Measurements from ENCODE around the gene C14orf119. TPM values are rescaled to one million over a fixed set of nuclear protein-coding genes. Genes with fewer than 3 reads are reported as not detected.

The C14orf119 gene
- total RNA-seq, 1 experiment from 2014 or later: 39.6 TPM

DNA sequence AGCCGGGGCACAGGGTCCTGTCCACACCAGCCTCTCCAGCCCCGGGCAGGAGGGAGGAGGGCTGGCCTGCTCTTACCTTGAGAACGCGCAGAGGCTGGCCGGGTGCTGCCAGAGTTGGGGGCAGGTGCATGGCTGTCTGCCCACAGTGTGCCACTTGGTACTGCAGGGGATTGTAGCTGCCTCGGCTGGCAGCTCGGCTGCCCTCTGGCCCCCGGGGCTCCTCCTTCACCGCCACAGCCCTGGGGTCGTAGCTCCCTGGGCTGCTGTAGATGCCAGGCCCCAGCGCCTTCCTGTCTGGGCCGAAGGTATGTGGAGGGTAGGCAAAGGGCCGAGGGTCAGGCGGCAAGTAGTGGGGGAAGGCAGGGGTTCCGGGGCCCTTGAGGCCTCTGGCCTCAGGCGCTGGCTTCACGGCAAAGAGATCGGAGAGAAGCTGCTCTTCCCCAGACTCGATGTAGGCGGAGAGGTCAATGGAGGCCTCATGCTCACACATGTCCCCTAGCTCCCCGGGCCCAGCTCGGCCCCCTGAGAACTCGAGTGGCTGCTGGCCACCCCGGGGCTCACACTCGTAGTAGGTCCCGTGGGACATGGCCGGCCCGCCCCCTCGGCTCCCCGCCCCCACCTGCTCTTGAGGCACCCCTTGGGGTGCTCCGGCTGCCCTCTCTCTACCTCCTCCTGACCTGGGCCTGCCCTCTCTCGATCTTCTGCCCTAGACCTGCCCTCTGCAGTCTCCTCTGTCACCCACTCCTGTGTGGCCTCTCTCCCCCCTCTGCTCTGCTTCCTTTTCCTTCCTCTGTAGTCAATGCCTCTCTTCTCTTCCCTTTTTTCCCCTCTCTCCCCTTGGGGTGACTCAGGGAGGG lies 23.4 kb downstream of the C14orf119 start, which contains the start of gene CEBPE:
CEBPE (minus strand) TSS at position 750 of the 857 bp plus-strand sequence; CDS start at position 586, 164 bp downstream.
- DNase-seq (ENCODE audit: low read depth, low spot score) (no peak), ATAC-seq (no peak)
- TF ChIP-seq POLR2AphosphoS5 (IDR thresholded peaks at IDR 0.05; ENCODE audit: low read depth, low read length) (no peak), SIN3A (IDR thresholded peaks at IDR 0.05; ENCODE audit: borderline replicate concordance, insufficient read depth, low read depth, low read length) (no peak), TCF7L2 (IDR thresholded peaks at IDR 0.05; ENCODE audit: low read depth, low read length) (no peak)
- TF ChIP-seq, protein P1, sequence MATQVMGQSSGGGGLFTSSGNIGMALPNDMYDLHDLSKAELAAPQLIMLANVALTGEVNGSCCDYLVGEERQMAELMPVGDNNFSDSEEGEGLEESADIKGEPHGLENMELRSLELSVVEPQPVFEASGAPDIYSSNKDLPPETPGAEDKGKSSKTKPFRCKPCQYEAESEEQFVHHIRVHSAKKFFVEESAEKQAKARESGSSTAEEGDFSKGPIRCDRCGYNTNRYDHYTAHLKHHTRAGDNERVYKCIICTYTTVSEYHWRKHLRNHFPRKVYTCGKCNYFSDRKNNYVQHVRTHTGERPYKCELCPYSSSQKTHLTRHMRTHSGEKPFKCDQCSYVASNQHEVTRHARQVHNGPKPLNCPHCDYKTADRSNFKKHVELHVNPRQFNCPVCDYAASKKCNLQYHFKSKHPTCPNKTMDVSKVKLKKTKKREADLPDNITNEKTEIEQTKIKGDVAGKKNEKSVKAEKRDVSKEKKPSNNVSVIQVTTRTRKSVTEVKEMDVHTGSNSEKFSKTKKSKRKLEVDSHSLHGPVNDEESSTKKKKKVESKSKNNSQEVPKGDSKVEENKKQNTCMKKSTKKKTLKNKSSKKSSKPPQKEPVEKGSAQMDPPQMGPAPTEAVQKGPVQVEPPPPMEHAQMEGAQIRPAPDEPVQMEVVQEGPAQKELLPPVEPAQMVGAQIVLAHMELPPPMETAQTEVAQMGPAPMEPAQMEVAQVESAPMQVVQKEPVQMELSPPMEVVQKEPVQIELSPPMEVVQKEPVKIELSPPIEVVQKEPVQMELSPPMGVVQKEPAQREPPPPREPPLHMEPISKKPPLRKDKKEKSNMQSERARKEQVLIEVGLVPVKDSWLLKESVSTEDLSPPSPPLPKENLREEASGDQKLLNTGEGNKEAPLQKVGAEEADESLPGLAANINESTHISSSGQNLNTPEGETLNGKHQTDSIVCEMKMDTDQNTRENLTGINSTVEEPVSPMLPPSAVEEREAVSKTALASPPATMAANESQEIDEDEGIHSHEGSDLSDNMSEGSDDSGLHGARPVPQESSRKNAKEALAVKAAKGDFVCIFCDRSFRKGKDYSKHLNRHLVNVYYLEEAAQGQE (IDR thresholded peaks at IDR 0.05; ENCODE audit: insufficient read depth in 1 of 2, low read depth in 2 of 2, low read length in 1 of 2): no peak
- TF ChIP-seq, protein P2, sequence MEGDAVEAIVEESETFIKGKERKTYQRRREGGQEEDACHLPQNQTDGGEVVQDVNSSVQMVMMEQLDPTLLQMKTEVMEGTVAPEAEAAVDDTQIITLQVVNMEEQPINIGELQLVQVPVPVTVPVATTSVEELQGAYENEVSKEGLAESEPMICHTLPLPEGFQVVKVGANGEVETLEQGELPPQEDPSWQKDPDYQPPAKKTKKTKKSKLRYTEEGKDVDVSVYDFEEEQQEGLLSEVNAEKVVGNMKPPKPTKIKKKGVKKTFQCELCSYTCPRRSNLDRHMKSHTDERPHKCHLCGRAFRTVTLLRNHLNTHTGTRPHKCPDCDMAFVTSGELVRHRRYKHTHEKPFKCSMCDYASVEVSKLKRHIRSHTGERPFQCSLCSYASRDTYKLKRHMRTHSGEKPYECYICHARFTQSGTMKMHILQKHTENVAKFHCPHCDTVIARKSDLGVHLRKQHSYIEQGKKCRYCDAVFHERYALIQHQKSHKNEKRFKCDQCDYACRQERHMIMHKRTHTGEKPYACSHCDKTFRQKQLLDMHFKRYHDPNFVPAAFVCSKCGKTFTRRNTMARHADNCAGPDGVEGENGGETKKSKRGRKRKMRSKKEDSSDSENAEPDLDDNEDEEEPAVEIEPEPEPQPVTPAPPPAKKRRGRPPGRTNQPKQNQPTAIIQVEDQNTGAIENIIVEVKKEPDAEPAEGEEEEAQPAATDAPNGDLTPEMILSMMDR (IDR thresholded peaks at IDR 0.05): no peak
- ChIA-PET CTCF (interaction anchor here (3.2 kb wide), 1 partner anchor 68 kb away, joined by 30 read pairs; no protein-coding TSS in a partner anchor), POLR2A (no interaction called here)
- no peaks in the 10 kb centered on the region for H3K36me3 ChIP-seq (ENCODE audit: control insufficient read depth, insufficient read depth, low read length)
- no TSS peak for BruUV-seq (replicated peaks)
- no peak within 1 kb of the TSS for H3K4me3 ChIP-seq (ENCODE audit: low read depth in 2 of 2, low read length in 2 of 2)
- no peak within 1 kb of the TSS for H3K27ac ChIP-seq (ENCODE audit: low read length)
- in situ Hi-C loops (cut with HindIII; ENCODE audit: low pct_unique_long_range_greater_than_20kb, low sequenced_read_pairs) (no loop called here), intact Hi-C loops (cut with micrococcal nuclease; ENCODE audit: unreplicated experiment) (no loop called here)
- no peaks in the 10 kb centered on the region for H3K4me1 ChIP-seq (ENCODE audit: control insufficient read depth, insufficient read depth, low read length)
- H3K27me3 ChIP-seq (ENCODE audit: control insufficient read depth, insufficient read depth, low read length): no peaks in the 10 kb centered on the region
- H3K9me3 ChIP-seq (ENCODE audit: control insufficient read depth, insufficient read depth, low read depth, low read length): no peaks in the 10 kb centered on the region

DNA sequence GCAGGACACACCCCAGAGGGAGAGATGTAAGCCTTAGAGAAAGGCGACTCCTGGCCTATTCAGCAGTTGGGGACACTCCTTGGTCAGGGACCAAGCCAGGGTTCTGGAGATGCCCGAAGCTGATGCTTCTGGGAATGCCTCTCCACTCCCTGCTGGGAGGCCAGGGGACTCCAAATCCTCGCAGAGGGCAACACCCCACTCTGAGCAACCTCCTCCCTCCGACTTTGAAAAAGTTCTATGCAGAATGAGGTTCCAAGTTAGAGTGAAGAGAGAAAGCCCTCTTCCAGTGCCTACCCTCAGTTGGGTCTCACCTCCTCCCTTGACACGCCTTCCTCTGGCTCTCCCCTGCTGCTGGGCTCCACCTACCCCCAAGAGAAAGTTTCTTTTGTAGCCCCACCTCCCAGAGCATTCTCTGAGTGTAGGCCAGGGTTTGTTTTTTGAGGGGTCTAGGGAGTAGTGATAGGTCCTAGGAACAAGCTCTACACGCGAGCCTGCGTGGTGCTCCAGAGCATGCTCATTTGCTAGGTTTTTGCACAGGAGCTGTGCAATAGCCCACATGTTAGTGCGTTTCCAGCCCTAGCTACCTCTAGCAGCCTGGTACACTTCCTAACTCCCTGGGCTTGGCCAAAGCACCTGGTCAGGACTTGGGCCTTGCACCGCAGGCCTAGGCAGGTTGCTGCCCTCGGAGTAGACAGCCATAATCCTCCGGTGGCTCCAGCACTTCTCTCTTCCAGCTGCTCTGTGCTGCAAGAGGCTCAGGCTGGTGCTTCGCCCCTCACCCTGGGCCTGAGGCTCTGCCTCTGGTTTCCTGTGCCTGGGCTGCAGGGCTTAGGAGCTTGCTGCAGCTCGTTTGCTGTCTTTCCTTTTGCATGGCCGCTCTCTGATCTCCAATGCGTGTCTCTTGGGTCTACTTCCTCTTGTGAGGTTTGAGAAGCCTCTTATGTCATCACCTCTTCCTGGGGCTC lies 24.3 kb downstream of the C14orf119 start:
- no peaks in the 10 kb centered on the region for H3K9me3 ChIP-seq (ENCODE audit: control insufficient read depth, insufficient read depth, low read depth, low read length)
- ChIA-PET POLR2A (no interaction called here), CTCF (interaction anchor here (0.7 to 3.2 kb wide), 4 partner anchors 62 to 149 kb away, joined by 3 to 30 read pairs (median 14); partner anchors contain the start of gene SLC7A8)
- H3K36me3 ChIP-seq (ENCODE audit: control insufficient read depth, insufficient read depth, low read length): no peaks in the 10 kb centered on the region
- DNase-seq (ENCODE audit: low read depth, low spot score) (no peak), ATAC-seq (no peak)
- intact Hi-C loops (cut with micrococcal nuclease; ENCODE audit: unreplicated experiment) (loop anchor here (1.0 kb wide), 1 partner anchor 68 kb away; no protein-coding TSS in a partner anchor), in situ Hi-C loops (cut with HindIII; ENCODE audit: low pct_unique_long_range_greater_than_20kb, low sequenced_read_pairs) (no loop called here)
- no peaks in the 10 kb centered on the region for H3K27me3 ChIP-seq (ENCODE audit: control insufficient read depth, insufficient read depth, low read length)
- H3K4me1 ChIP-seq (ENCODE audit: control insufficient read depth, insufficient read depth, low read length): no peaks in the 10 kb centered on the region
- H3K4me3 ChIP-seq (ENCODE audit: low read depth in 2 of 2, low read length in 2 of 2): no peak overlapping the region
- TF ChIP-seq, protein P1 (IDR thresholded peaks at IDR 0.05; ENCODE audit: insufficient read depth in 1 of 2, low read depth in 2 of 2, low read length in 1 of 2): no peak
- TF ChIP-seq, protein P2 (IDR thresholded peaks at IDR 0.05): no peak
- TF ChIP-seq SIN3A (IDR thresholded peaks at IDR 0.05; ENCODE audit: borderline replicate concordance, insufficient read depth, low read depth, low read length) (no peak), TCF7L2 (IDR thresholded peaks at IDR 0.05; ENCODE audit: low read depth, low read length) (no peak), POLR2AphosphoS5 (IDR thresholded peaks at IDR 0.05; ENCODE audit: low read depth, low read length) (no peak)
- no peak overlapping the region for H3K27ac ChIP-seq (ENCODE audit: low read length)
- BruUV-seq (replicated peaks): no TSS peak

Data from Panc1 (cell line).